ENCODE data around the gene TANK.
"Not testable (repeated sequence)": the region's sequence is repeated elsewhere in the genome, so short reads cannot be mapped to it uniquely, and the experiment has no call there.

TANK gene, protein sequence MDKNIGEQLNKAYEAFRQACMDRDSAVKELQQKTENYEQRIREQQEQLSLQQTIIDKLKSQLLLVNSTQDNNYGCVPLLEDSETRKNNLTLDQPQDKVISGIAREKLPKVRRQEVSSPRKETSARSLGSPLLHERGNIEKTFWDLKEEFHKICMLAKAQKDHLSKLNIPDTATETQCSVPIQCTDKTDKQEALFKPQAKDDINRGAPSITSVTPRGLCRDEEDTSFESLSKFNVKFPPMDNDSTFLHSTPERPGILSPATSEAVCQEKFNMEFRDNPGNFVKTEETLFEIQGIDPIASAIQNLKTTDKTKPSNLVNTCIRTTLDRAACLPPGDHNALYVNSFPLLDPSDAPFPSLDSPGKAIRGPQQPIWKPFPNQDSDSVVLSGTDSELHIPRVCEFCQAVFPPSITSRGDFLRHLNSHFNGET

DNA sequence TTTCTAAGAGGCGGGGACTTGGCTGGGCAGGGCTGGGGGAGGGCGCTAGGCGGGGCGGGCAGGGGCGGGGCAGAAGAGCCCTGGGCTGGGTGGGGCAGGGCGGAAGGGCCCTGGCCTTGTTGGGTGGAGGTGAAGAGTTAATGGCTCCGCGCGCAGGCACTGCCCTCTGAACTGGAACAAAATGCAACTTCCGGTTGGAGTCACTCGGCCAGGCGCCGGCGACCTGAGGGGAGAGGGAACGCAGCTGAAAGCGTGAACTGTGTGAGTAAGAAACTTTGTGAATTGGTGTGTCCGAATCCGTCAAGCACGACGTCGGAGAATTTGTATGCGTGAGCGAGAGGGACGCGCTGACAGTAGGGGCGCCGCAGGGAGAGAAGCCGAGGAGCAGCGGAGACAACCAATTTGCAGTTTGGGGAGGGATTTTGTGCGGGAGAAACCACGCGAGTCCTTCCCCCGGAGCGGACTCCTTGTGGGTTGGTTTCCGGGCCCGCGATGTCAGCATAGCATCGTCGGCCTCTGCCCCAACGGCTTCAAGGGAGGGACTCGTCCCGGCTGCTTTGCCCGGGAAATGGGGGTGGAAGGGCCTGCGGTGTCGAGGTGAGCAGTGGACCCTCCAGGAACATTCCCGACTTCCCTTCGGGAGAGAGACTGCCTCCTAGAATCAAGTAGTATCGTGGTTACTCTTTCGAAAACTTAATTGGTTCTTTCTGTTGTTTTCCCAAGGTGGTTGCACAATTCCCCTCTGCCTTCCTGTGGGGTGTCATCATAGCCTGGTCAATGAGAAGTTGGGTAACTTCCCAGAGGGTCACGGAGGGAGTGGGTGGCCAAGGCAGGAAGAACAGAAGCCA is at the start of gene TANK:
Gene TANK, plus strand, starts transcription at position 203 of the 848 bp plus-strand sequence. CDS start 19,235 bp downstream, outside the sequence.
- DNase-seq (ENCODE audit: low spot score), result peak; percentile 91

DNA sequence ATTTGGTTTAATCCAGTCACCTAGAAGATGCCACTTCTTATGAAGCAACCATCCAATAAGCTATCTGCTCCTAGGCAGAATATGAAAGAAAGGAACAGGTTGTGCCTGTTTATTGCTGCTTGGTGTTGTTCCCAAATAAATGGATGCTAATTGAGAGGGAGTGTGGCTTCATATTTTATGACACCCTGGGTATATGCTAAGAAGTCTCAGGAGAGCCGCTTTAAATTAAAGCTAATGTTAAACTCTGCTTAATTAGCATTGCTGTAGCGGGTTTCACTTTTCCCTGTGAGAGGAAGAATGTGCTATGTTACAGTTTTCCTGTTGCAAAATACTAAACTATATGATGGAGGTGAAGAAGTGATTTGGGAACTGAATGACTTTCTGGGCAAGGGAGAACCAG is 48.7 kb upstream of the TANK start:
- DNase-seq (ENCODE audit: low spot score), result no peak

DNA sequence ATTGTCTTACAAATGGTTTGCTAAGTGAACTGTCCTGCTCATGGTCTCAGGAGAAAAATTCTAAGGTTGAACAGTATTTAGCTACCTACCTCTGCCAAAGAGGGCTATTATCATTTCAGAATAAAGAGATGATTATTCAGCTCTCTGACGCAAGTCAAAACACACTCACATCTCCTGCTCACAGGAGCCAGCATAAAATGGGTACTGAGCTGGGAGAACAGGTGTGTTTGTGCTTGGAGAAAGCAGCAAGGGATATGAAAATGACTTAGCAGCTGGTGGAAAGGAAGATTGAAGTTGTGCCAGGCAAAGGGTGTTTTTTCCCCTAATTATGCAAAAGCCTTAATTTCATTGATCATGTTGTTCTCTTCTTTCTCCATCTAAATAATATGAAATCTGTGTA is 47.3 kb upstream of the TANK start:
- DNase-seq (ENCODE audit: low spot score), result no peak

DNA sequence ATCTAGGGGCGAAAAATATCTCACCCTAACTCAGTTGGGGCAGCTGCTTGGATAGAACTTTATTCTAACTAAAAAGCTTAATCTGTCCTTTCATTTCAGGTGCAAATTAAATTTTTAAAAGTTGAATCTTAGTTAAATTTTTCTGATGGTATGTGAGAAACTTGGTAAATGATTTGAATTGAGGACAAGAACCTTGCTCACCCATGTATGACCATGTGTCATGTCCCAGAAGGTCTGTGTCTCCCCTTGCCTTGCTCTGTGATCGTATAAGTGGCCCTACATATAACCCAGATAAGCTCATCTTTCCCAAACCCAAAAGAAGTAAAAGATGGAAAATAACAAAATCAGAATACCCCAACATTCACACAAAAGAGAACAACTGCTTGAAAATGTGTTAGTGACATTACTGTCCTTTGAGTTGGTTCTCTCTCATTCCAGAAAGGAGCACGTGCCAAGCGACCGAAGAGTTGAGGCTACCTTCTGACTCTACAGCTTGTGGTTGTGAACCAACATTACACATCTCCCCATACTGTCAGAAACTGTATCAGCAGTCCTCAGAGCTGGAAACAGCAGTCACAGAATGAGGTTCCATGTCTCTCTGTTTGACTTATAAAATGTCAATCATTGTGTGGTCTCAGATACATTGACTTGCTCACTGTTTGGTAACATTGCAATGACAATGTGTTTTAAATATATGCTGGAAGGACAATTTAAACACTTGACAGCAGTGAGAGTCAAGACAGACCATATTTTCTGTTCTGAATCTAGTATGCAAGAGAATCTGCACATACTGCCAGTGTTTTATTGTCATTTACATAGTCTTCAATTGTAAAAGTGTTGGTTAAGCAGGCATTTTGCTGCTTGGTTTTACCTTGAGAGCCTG is 46.3 kb upstream of the TANK start:
- no peak for DNase-seq (ENCODE audit: low spot score)

DNA sequence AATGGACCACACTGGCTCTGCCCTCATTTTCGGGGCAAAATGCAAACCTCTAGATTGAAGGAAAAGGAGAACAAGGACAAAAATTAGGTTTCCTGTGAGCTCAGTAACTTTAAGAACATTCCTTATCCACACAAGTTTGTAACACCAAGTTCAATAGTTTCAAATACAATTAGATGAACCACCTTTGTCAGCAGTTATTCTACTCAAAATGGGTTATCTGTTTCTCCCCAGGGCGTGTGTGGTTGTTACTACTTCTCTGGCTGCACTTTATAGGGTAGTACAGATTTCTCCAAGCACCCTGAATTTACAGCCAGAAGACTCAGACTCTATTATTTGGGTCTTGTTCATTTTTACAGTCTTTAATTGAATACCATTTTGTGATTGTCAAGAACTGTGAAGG is 45.0 kb upstream of the TANK start:
- no peak for DNase-seq (ENCODE audit: low spot score)

DNA sequence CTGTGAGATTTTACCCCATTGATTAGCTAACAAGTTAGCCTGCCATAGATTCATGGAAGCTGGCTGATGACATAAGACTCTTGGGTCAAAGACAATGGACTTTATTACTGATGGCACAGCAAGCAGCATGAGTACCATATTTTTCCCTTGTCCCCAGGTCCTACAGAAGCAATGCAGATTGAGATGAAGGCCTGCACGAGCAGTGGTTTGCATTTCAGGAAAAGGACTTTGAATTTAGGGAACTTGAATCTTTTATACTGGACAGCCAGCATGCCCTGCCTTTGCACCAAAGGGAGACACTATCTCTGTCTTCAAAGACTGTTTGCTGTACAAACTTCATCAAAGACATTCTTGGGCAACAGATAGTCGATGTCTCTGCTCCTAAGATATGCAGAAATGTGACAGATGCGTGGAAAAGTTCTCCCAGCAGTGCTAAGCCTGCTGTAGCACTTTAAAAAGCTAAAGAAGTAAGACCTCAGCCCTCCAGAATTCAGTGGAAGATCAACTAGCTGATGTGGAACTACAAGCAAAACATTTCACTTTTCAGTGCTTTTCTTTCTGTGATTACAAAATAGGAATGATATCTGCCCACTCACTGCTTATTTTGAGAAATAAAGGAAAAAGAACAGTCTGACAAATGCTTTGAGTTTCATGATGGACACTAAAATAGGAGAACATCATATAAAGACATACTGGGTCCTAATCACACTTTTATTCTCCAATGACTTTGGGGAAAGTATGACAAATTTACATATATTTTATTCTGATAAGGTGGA is 44.4 kb upstream of the TANK start:
- no peak for DNase-seq (ENCODE audit: low spot score)

DNA sequence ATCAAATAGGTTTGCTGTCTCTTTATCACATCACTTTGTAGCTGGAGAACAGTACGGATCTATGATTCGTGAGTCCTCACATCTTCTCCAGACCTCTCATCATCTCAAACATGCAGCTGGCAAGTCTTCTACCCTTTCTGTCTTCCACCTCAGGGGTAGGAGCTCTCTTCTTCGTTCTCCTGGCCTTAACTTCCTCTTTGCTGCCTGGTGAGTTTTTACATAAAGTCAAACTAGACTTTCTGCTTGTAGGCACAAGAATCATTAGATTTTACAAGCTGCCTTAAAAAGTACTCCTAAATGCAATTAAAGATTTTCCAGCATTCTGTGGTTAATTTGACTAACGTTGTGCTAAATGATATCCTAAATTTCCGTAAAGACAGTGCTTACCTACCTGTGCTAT is 43.7 kb upstream of the TANK start:
- DNase-seq (ENCODE audit: low spot score), result no peak

DNA sequence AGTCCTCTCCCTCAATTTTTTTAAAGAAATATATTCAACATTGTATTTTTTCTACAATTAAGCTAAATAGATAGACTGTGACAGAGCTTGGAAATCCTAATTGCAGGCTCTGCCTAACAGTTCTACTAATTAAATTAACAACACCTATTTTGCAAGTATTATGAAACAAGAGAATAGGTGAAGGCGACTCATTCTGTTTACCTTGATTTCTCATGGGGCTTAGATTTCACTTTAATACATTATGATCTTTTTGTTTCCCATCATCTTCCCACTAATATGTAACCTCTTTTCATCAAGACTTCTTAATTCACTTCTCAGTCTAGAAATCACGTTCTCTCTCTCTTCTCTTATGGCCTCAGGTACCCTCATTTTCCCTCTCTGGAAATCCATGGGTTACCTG is 42.7 kb upstream of the TANK start:
- DNase-seq (ENCODE audit: low spot score), result no peak

DNA sequence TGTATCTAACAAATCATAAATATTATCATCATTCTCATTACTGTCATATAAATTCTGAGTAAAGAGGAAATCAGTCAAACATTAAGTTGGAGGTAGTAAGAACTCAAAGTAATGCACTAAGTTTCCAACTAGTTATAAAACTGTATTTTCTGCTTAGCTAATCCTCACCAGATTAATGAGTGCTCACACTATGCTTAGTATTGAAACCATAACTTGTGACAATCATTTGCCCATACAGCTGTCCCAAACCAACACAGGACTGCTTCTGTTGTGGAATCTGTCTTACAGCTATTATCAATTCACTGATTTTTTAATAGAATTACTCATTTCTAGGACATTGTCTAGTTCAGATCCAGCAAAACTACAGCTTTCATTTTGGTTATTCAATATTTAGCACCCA is 41.5 kb upstream of the TANK start:
- no peak for DNase-seq (ENCODE audit: low spot score)

DNA sequence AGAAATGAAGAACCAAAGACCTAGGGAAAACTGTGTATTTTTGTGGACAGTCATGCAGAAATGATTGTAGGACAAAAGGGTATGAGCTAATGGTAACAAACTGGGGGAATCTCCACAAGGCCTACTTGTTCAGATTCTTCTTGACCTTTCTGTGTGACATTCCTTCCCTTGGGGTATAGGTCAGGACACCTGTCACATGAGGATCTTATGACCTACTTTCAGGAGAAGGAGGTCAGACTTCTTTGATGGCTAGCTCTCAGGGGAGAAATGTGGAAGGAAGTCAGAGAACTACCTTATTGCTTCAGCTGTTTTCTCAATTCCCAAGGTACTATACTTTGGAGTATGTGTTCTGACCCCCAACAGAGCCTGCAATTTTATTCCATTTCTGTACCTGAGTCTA is 40.7 kb upstream of the TANK start:
- no peak for DNase-seq (ENCODE audit: low spot score)

DNA sequence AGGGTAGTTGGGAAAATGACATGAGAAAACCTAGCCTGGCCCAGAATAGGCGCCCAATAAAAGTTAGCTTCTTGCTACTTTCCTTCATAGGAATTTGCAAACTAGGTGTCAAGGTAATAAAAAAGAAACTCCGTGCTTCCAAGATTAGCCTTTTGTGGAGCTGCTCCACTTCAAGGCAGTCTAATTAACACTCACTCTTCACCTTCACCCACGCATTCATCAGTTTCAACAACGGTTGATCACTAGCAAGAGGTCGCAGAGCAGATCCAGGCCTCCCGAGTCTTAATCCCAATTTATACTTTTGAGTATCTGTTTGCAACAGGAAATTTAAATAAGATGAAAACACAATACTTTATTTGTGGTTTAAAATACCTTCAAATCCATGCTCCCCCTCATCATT is 39.5 kb upstream of the TANK start:
- no peak for DNase-seq (ENCODE audit: low spot score)

DNA sequence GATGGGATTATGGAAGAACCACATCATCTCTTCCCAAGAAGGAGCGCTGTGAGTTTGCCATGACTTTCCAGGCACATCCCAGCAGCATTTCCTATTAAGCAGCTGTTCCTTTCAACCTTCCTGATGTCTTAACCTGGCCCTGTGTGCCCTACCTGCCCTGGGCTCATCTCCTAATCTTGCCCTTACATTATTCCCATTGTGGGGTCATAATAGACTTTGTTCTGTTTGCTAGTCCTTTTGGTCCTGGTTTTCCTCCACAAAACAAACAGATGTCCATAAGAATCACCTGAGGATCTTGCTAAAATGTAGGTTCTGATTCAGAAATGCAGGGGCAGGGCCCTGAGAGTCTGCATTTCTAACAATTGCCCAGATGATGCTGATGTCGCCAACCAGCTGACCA is 38.6 kb upstream of the TANK start:
- DNase-seq (ENCODE audit: low spot score), result no peak

DNA sequence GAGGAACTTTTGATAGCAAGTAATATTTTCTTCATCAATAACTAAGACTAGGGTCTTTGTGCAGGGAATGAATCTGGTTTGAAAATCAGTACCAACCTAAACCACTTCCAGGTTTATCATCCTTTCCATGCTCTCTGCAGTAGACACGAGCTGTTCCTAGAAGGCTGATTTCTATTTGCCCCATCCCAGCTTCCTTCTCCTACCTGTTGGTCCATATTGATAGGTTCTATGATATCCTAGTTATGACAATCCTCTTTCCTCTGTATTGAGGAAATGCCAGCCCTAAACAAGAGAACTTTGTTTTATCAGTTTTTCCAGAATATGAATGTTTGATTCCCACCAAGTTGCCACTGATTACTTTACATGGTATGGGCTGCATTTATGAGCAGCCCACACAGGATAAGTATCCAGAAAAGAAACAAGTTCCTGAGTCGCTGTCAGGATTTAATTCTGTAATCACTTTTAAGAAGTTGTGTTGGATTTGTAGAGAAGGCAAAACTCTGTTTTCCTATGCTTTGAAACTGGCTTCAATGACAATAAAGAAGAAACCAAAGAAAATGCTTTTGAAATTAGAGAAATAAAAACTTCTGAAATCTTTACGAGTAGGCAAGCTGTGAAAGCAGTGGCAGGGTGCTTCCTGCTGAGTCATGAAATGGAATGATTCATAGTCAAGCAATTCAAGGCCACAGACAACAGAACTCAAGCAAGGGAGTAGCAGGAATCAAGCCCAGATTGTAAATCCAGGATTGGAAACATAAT is 37.3 kb upstream of the TANK start:
- DNase-seq (ENCODE audit: low spot score), result peak; percentile 21

DNA sequence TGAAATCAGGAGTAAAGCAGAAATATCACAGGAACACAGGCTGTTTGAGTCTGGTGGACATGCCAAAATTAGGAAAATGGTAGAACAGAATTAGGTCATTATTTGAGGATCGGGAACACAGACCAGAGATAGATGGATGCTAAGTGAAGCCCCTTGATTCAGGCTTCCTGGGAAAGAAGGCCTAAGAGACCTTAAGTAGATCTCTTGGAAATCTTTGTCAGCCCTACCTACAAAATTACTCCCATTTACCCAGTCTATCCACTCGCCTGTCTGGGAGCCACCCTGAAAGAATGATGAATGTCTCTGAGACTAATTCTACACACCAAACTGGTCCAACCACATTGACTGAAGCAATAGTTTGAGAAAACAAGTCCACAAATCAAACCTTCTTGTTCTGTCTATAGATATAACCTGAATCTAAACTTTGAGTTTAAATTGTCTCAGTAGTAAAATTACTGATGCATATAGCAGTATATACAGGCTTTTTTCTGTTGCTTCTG is 36.6 kb upstream of the TANK start:
- DNase-seq (ENCODE audit: low spot score), result no peak

DNA sequence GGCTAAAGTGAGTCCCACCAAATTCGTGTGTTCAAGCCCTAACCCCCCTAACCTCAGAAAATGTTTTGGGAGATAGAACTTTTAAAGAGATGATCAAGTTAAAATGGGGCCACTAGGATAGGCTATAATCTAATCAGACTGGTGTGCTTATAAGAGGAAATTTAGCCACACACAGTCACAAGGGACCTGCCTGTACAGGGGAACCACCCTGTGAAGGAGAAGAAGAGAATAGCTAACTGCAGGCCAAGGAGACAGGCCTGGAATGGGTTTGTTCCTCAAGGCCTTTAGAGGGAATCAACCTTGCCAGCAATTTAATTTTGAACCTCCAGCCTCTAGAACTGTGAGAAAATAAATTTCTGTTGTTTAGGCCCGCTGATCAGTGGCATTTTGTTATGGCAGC is 36.0 kb upstream of the TANK start:
- no peak for DNase-seq (ENCODE audit: low spot score)

DNA sequence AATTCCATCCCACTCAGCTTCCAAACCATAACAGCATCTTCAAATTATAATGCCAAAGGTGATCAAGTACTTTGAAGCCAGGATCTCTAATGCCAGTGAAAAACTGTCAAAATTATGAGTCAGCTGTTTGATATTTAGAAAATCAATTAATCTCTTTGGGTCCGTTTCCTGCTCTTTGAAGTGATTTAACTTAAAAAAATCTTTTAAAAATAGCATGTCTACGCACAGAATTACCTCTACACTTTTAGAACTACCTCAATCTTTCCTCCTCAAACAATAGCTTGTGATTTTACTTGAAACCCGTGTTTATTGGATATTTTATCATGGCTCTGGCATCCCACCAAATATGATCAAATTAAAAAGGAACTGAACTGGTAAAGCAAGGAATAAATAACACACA is 31.3 kb upstream of the TANK start:
- DNase-seq (ENCODE audit: low spot score), result no peak

DNA sequence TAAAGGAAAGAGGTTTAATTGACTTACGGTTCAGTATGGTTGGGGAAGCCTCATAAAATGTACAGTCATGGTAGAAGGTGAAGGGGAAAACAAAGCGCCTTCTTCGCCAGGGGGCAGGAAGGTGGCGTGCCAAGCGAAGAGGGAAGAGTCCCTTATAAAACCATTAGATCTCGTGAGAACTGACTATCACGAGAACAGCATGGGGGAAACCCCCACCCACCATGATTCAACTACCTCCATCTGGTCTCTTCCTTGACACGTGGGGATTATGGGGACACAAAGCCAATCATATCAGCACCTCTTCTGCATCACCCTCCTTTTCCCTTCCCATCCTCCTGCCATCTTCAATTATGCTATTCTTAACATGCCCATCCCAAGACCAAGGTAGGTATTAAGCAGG is 29.9 kb upstream of the TANK start:
- no peak for DNase-seq (ENCODE audit: low spot score)

DNA sequence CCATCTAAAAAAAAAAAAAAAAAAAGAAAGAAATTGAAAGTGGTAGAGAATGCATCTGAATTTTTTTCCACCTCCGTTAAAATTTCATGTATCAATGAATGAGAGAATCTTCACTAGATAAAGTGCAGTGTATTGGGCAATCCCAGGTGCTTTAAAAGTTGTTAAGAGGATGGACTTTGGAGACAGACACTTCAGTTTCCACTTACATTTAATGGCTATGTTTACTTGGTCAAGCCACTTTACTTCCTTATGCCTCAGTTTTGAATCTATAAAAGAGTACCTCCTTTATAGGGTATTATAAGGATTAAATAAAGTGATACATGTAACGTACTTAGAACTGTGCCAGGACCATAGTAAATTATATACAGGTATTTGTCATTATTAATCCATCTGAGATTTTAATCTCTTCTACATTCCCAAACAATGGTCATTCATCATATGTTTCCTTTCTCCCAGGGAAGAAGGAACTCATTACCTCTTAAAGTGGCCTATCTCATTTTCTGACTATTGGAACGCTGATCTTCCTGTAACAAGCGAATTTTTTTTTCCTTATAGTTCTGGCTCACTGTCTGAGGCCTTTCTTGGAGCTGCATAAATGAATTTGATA is 29.1 kb upstream of the TANK start:
- no peak for DNase-seq (ENCODE audit: low spot score)

DNA sequence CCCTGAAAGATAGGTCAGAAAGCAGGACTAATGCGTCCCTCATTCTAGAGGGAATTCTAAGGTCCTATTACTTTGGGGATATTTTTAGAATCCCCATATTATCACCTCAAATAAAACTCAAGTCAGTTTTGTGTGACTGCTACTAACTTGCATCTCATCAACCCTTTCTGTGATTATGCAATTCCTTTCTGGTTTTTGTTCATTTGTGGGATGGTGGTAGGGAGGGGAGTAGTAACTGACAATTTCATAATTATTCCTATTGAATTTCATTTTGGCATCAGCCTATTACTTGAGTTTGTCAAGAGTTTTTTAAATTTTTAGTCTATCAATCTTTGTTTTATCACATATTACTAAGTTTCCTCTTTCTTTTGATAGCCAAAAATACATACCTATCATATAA is 28.4 kb upstream of the TANK start:
- DNase-seq (ENCODE audit: low spot score), result no peak

DNA sequence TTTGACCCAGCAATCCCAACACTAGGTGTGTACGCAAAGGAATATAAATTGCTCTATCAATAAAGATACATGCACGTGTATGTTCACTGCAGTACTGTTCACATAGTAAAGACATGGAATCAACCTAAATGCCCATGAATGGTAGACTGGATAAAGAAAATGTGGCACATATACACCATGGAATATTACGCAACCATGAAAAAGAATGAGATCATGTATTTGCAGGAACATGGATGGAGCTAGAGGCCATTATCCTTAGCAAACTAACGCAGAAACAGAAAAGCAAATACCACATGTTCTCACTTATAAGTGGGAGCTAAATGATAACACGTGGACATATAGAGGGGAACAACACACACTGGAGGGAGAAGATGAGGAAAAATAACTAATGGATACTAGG is 27.8 kb upstream of the TANK start:
- not testable (repeated sequence) for DNase-seq (ENCODE audit: low spot score)

Measured in CD4-positive, alpha-beta T cell treated with Interleukin-6 at 100 ng/mL for 8 hours (primary cell).